Measurements from ENCODE around the gene DIPK1B. TPM values are rescaled to one million over a fixed set of nuclear protein-coding genes. Genes with fewer than 3 reads are reported as not detected.

DIPK1B gene
- polyA plus RNA-seq, 1 donor from 2014 or later = 65.1 TPM

GRCh38 chr9:136685216-136685615 lies 27.2 kb upstream of the DIPK1B start:
- no peaks in the 10 kb centered on the region for H3K79me2 ChIP-seq (replicated peaks; ENCODE audit: insufficient read depth, low read length)
- no peaks in the 10 kb centered on the region for H3K9me2 ChIP-seq (ENCODE audit: insufficient read depth, low read length)
- no peaks in the 10 kb centered on the region for H3F3A ChIP-seq (ENCODE audit: insufficient read depth, low read length, poor library complexity, severe bottlenecking)
- H3K36me3 ChIP-seq (ENCODE audit: insufficient read depth, low read length) = no peaks in the 10 kb centered on the region
- H3K9ac ChIP-seq (ENCODE audit: low read length) = no peak overlapping the region
- TF ChIP-seq POLR2AphosphoS5 (IDR thresholded peaks at IDR 0.05) (no peak), CTCF (IDR thresholded peaks at IDR 0.05; ENCODE audit: poor library complexity, severe bottlenecking) (no peak), SMC3 (conservative IDR thresholded peaks at IDR 0.05; ENCODE audit: poor library complexity) (no peak), TAF1 (IDR thresholded peaks at IDR 0.05; ENCODE audit: low read depth) (no peak)
- H3K9me3 ChIP-seq (ENCODE audit: low read length) = no peaks in the 10 kb centered on the region
- H3K27me3 ChIP-seq (ENCODE audit: insufficient read depth, low read depth, low read length) = peaks cover 25% of the 10 kb centered on the region
- H3K4me3 ChIP-seq (ENCODE audit: low read length) = no peak overlapping the region
- H2AFZ ChIP-seq (ENCODE audit: low read depth, low read length) = no peak overlapping the region
- no peaks in the 10 kb centered on the region for H4K20me1 ChIP-seq (ENCODE audit: insufficient read depth)
- no peak overlapping the region for H3K27ac ChIP-seq (ENCODE audit: low read length)
- H3K4me2 ChIP-seq (ENCODE audit: low read length) = no peak overlapping the region

- no peaks in the 10 kb centered on the region for H3K9me3 ChIP-seq (ENCODE audit: low read length)
- H3K27me3 ChIP-seq (ENCODE audit: insufficient read depth, low read depth, low read length) = peaks cover 25% of the 10 kb centered on the region
- no peaks in the 10 kb centered on the region for H3F3A ChIP-seq (ENCODE audit: insufficient read depth, low read length, poor library complexity, severe bottlenecking)
- no peak overlapping the region for H3K9ac ChIP-seq (ENCODE audit: low read length)
- H3K9me2 ChIP-seq (ENCODE audit: insufficient read depth, low read length) = no peaks in the 10 kb centered on the region
- no peak overlapping the region for H3K27ac ChIP-seq (ENCODE audit: low read length)
- no peak for TF ChIP-seq TAF1 (IDR thresholded peaks at IDR 0.05; ENCODE audit: low read depth)
- TF ChIP-seq POLR2AphosphoS5 (IDR thresholded peaks at IDR 0.05) = no peak
- TF ChIP-seq EP300 (conservative IDR thresholded peaks at IDR 0.05; ENCODE audit: poor library complexity, severe bottlenecking) = no peak
- no peak for TF ChIP-seq RAD21 (conservative IDR thresholded peaks at IDR 0.05)
- TF ChIP-seq MXI1 (conservative IDR thresholded peaks at IDR 0.05; ENCODE audit: poor library complexity, severe bottlenecking) = no peak
- no peak for TF ChIP-seq CTCF (IDR thresholded peaks at IDR 0.05; ENCODE audit: poor library complexity, severe bottlenecking)
- no peak for TF ChIP-seq REST (IDR thresholded peaks at IDR 0.05; ENCODE audit: borderline replicate concordance)
- TF ChIP-seq EZH2 (IDR thresholded peaks at IDR 0.05; ENCODE audit: borderline replicate concordance, insufficient read depth, low read length, poor library complexity, severe bottlenecking) = no peak
- TF ChIP-seq SMC3 (conservative IDR thresholded peaks at IDR 0.05; ENCODE audit: poor library complexity) = no peak
- H2AFZ ChIP-seq (ENCODE audit: low read depth, low read length) = no peak overlapping the region
- no peaks in the 10 kb centered on the region for H3K79me2 ChIP-seq (replicated peaks; ENCODE audit: insufficient read depth, low read length)
- H3K4me3 ChIP-seq (ENCODE audit: low read length) = no peak overlapping the region
- H4K20me1 ChIP-seq (ENCODE audit: insufficient read depth) = no peaks in the 10 kb centered on the region
- no peaks in the 10 kb centered on the region for H3K36me3 ChIP-seq (ENCODE audit: insufficient read depth, low read length)
- no peak overlapping the region for H3K4me2 ChIP-seq (ENCODE audit: low read length)
These were observed 26.4 kb upstream of the DIPK1B start for GRCh38 chr9:136685790-136686533.

All from neural cell (in vitro differentiated cells).